Fibroblast of skin of left quadriceps (primary cell): ENCODE data around the gene GET3.

Experiments used
- DNase-seq, 2 experiments: peaks; one replicate each; pipeline ENCODE4 v3.0.0-alpha.2; 2013; ENCODE audit warnings: low read depth in 2 of 2

Gene GET3

GRCh38 chr19:12752056-12752781, 14.9 kb downstream of the GET3 start:
- DNase-seq: no peak

- DNase-seq: no peak
Observed at GRCh38 chr19:12754465-12755196, 17.3 kb downstream of the GET3 start.

DNA sequence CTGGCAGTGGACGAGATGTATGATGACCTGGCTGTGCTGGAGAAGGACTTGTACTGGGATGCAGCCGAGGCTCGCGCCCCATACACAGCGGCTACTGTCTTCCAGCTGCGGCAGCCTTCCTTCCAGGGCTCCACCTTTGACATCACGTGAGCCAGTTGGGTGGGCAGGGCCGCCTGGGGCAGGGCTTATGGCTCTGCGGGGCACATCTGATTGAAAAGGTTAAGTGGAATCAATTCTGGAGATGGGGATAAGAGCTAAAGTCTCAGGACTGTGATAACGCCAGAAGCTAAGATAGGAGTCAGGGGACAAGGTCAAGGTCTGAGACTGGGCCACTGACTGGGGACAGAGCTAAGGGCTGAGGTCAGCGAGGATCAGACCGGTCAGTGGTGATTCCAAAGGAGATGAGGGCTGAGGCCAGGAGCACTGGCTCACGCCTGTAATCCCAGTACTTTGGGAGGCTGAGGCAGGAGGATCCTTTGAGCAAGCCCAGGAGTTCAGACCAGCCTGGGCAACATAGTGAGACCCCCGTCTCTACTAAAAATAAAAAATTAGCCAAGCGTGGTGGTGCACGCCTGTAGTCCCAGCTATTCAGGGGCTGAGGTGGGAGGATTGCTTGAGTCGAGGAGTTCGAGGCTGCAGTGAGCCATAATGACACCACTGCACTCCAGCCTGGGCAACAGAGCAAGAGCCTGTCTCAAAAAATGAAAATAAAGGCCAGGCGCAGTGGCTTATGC, 19.0 kb downstream of the GET3 start:
- no peak for DNase-seq

DNA sequence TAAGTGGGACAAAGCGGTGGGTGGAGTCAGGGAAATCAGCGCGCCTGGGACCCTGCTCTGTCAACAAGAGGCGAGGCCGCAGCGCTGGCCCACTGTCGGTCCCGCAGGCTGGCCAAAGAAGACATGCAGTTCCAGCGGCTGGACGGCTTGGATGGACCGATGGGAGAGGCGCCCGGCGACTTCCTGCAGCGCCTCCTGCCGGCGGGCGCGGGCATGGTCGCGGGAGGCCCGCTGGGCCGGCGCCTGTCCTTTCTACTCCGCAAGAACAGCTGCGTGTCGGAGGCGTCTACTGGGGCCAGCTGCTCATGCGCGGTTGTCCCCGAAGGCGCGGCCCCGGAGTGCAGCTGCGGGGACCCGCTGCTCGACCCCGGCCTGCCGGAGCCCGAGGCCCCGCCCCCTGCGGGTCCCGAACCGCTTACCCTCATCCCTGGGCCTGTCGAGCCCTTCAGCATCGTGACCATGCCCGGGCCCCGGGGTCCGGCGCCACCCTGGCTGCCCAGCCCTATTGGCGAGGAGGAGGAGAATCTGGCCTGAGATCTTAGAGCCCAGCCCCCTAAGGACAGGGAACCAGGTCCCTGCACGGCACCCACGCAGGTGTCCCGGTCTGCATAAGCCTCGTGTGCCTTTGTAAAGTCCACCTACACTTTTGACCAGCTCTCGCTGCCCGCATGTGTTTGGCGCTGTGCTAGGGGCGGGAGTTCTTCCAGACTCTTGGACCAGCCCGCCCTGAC, 20.4 kb downstream of the GET3 start:
- DNase-seq: no peak

GRCh38 chr19:12759686-12760085, 22.4 kb downstream of the GET3 start:
- no peak for DNase-seq

GRCh38 chr19:12763100-12763499, 25.8 kb downstream of the GET3 start:
- no peak for DNase-seq

DNA sequence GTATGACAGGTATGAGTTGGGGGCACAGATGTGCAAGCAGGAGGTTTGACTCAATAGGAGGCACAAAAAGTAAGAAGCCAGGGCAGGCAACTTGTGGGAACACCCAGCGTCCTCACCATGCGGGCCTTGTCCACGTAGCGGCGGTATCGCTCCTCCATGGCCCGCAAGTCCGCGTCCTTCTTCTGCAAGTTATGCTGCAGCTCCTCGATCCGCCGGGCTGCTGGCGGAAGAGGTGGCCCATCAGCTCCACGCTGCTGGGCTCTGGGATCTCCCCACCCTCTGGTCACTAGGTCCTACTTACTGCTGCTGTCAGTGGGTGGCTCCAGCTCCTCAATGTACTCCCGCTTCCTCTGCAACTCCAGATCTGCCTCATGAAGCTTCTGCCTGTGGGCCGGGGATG, 27.4 kb downstream of the GET3 start:
- no peak for DNase-seq

- peak in 1 of 2 experiments; percentile 50 for DNase-seq
Observed at GRCh38 chr19:12766051-12766521, 28.8 kb downstream of the GET3 start.

DNA sequence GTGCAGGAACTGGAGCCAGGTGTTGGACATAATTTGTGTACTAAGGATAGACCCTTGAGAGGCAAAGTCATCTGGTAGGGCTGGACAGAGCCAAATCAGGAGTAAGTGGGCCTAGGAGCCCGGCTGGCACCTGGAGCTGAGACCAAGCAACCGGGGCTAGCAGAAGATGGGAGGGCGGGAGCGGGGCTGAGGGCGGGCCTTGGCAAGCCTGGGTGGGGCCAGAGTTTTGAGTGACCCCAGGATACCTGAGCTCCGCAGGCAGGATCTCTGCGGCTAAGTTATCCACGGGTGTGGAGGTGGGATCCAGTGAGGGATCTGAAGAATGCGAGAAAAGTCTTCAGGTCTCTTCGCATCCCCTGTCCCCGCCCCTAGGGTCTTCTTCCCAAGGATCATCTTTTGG, 29.9 kb downstream of the GET3 start:
- no peak for DNase-seq

DNA sequence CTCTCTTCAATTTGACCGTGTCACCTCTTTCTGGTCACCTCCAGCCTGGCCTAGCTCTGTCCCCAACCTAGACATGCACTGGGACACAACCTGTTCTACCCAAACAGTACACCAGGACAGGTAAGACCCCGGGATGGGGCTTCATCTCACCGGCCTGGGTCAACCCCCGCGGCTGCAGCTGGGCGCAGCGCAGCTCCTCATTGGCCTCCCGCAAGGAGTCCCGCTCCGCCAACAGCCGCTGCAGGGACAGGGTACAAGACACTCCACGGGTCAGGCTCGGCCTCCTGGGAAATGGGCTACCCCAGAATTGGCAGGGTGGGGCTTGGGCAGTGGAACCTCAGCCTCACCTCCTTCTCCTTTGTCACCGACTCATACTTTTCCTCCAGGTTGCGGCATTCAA, 30.4 kb downstream of the GET3 start:
- no peak for DNase-seq

GRCh38 chr19:12769689-12770088, 32.4 kb downstream of the GET3 start:
- DNase-seq: no peak

DNA sequence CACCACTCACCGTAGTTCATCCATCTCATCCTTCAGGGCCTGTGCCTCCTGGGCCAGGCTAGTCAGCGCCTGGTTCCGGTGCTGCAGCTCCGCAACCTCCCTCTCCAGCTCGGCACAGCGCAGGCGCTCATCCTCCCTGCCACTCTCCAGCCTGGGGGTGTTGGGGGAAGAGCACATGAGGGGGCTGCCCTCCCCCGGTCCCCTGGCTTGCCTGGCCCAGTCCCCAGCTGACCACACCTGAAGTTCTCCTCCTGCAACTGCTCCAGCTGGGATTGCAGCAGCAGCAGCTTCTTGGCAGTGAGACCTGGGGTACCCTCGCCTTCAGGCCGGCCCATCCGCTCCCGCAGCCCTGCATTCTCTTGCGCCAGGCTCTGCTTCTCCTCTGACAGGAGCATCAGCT, 33.6 kb downstream of the GET3 start:
- DNase-seq: no peak

DNA sequence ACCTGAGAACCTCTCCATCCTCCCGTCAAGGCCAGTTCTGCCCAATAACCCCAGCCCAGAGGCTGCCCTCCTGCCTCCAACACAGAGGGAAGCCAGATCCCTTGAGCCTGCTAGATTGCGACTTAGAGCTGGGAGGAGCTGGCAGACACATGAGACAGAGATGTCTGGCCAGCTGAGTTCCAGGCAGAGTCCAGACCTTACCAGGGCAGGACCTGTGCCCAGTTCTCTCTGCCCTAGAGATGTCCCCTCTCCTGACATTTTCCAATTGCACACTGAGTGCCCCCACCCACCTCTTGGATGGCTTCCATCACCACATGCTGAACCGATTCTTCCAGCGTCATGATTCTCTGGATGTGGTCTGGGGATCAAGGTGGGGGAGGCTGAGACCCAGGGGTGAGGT, 35.0 kb downstream of the GET3 start:
- no peak for DNase-seq

- no peak for DNase-seq
Observed at GRCh38 chr19:12773571-12773970, 36.3 kb downstream of the GET3 start.

DNA sequence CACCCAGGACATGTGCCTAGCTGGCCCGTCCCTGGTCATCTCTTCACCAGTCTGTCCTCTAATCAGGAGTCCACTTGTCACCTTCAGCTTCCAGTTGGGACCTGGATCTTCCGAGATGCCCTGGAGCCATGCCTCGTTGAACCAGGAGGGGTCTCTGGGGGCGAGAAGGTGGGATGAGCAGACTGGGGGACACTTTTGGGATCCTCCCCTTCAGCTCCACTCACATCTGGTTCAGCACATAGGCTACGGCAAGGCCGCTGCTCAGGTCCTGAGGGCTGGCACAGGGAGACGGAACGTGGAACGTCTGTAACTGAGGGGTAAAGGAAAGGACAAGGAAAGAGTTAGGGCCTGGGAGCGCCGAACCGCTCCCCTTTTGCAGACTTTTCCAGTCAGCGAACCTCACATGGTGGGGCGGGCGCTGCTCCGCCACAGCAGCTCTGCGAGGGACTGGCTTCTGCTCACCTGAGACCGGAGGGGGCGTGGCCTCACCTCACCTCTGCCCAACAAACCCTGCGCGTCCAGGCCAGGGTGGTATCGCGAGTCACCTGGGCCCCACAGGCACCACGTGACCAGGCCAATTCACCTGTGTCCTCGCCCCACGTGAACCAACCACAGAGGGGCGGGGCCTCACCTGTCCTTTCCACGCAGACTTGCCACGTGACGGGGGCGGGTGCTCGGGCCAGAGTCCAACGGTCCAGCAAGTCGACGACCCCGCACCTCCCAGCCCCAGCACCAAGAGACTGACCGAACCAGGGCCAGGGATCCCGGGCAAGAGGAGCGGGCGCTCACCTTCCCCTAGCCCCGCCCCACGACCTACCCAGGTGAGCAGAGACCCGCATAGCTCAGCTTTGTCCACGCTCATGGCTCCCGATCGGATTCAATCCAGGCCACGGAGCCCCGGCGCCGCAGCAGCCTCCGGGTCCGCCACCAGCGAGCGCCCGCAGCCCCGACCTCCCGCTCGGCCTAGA, 37.6 kb downstream of the GET3 start, which contains the start of gene HOOK2:
Gene HOOK2 (minus strand): TSS at position 965 of the 968 bp plus-strand sequence. CDS start 103 bp downstream, at position 862.
- DNase-seq: no peak

- DNase-seq: no peak
Observed at GRCh38 chr19:12777217-12778016, 40.1 kb downstream of the GET3 start.

- peak; percentile 50 to 55 for DNase-seq
Observed at GRCh38 chr19:12778017-12778904, 41.0 kb downstream of the GET3 start.

DNA sequence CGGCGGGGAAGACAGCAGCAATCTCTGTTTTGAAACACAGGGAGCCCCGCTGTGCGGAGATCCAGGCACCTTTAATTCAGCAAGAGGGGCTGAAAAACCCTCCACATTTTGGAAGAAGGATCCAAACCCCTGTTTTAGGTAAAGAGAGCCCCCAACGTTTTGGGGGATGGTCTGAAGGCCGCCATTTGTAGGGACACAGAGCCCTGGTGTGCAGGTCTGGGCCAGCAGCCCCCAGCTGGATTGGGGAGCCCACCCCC, 41.5 kb downstream of the GET3 start:
- no peak for DNase-seq
